ENCODE results near the gene KCTD2.
A peak's percentile ranks its signal among the peaks of the same experiment; 100 is the strongest.

GRCh38 chr17:75033346-75034235 lies 13.4 kb upstream of the KCTD2 start:
- TF ChIP-seq, protein P1, sequence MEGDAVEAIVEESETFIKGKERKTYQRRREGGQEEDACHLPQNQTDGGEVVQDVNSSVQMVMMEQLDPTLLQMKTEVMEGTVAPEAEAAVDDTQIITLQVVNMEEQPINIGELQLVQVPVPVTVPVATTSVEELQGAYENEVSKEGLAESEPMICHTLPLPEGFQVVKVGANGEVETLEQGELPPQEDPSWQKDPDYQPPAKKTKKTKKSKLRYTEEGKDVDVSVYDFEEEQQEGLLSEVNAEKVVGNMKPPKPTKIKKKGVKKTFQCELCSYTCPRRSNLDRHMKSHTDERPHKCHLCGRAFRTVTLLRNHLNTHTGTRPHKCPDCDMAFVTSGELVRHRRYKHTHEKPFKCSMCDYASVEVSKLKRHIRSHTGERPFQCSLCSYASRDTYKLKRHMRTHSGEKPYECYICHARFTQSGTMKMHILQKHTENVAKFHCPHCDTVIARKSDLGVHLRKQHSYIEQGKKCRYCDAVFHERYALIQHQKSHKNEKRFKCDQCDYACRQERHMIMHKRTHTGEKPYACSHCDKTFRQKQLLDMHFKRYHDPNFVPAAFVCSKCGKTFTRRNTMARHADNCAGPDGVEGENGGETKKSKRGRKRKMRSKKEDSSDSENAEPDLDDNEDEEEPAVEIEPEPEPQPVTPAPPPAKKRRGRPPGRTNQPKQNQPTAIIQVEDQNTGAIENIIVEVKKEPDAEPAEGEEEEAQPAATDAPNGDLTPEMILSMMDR (IDR thresholded peaks at IDR 0.05): peak in 1 of 4 experiments; percentile 23
- no peak for TF ChIP-seq POLR2A (IDR thresholded peaks at IDR 0.05)
